Endothelial cell of umbilical vein (primary cell): ENCODE data around the gene TAS2R42.

ENCODE experiments used
- CTCF ChIP-seq, 2 donors: IDR thresholded peaks; 1 replicate in 1 of 2; 2 replicates in 1 of 2; pipeline ENCODE4 v1.5.1; 2011; ENCODE audit warnings: low read length in 2 of 2, mild to moderate bottlenecking in 2 of 2, moderate library complexity in 2 of 2, control low read depth in 1 of 2, inconsistent platforms in 1 of 2, low read depth in 1 of 2; ENCODE audit not compliant: insufficient read depth in 1 of 2; ENCODE audit errors: extremely low read depth in 1 of 2
- EZH2 ChIP-seq: IDR thresholded peaks from 2 replicates; pipeline ENCODE4 v1.6.1; 2012; ENCODE audit warnings: borderline replicate concordance, low read depth, mild to moderate bottlenecking, moderate library complexity, low read length, inconsistent platforms; ENCODE audit not compliant: severe bottlenecking
- FOS ChIP-seq: IDR thresholded peaks from 2 replicates; pipeline ENCODE4 v1.6.1; 2011; ENCODE audit warnings: mild to moderate bottlenecking, low read length, moderate library complexity, borderline replicate concordance; ENCODE audit not compliant: insufficient read depth
- JUN ChIP-seq: IDR thresholded peaks from 2 replicates; pipeline ENCODE4 v1.6.1; 2011; ENCODE audit warnings: borderline replicate concordance, low read depth; ENCODE audit not compliant: insufficient read length, insufficient read depth
- POLR2A ChIP-seq: IDR thresholded peaks from 2 replicates; pipeline ENCODE4 v1.6.1; 2012; ENCODE audit warnings: low read depth, mild to moderate bottlenecking, control low read depth, low read length
- POLR2AphosphoS5 ChIP-seq: IDR thresholded peaks from 2 replicates; pipeline ENCODE4 v1.6.1; 2012; ENCODE audit warnings: low read depth, mild to moderate bottlenecking, control low read depth, low read length, moderate library complexity; ENCODE audit not compliant: insufficient read depth

- TF ChIP-seq CTCF (IDR thresholded peaks at IDR 0.05; ENCODE audit: extremely low read depth in 1 of 2, insufficient read depth in 1 of 2, low read depth in 1 of 2, low read length in 2 of 2) (no peak), EZH2 (no peak), JUN (no peak), POLR2A (no peak), FOS (no peak), POLR2AphosphoS5 (no peak)
Measured at GRCh38 chr12:11136075-11136474, 50.7 kb downstream of the TAS2R42 start.
